ENCODE results near the gene EPDR1.

GRCh38 chr7:37921876-37922275 is 1.4 kb downstream of the EPDR1 start:
- TF ChIP-seq CTCF (optimal IDR thresholded peaks at IDR 0.05 in 1 of 3, IDR thresholded peaks at IDR 0.05 in 1 of 3, conservative IDR thresholded peaks at IDR 0.05 in 1 of 3; ENCODE audit: extremely low read depth in 1 of 3, insufficient read depth in 2 of 3, low read length in 3 of 3) (no peak), EZH2 (IDR thresholded peaks at IDR 0.05; ENCODE audit: low read length) (no peak)
